Measurements from ENCODE around the gene DSCAM. TPM values are rescaled to one million over a fixed set of nuclear protein-coding genes. Genes with fewer than 3 reads are reported as not detected.
"Not testable (repeated sequence)": the region's sequence is repeated elsewhere in the genome, so short reads cannot be mapped to it uniquely, and the experiment has no call there.

The DSCAM gene
- total RNA-seq, 2 donors from 2014 or later = not detected

GRCh38 chr21:40324389-40324788 is 522.6 kb downstream of the DSCAM start:
- intact Hi-C loops (cut with DNase I) = no loop called here
- no peak for ATAC-seq
- DNase-seq = no peak

- intact Hi-C loops (cut with DNase I); DNase-seq; ATAC-seq: not testable (repeated sequence)
These were observed 526.2 kb downstream of the DSCAM start for GRCh38 chr21:40320718-40321117.

- ATAC-seq (no peak), DNase-seq (no peak)
- intact Hi-C loops (cut with DNase I) = no loop called here
These were observed 528.6 kb downstream of the DSCAM start for GRCh38 chr21:40318371-40318770.

- DNase-seq = no peak
- intact Hi-C loops (cut with DNase I) = no loop called here
- no peak for ATAC-seq
These were observed 530.9 kb downstream of the DSCAM start for GRCh38 chr21:40316104-40316503.

- intact Hi-C loops (cut with DNase I) = no loop called here
- DNase-seq (no peak), ATAC-seq (no peak)
These were observed 531.3 kb downstream of the DSCAM start for GRCh38 chr21:40315626-40316025.

GRCh38 chr21:40313260-40313659 is 533.7 kb downstream of the DSCAM start:
- intact Hi-C loops (cut with DNase I) = no loop called here
- DNase-seq = no peak
- no peak for ATAC-seq

- no peak for ATAC-seq
- DNase-seq = no peak
These were observed 546.7 kb downstream of the DSCAM start for GRCh38 chr21:40300300-40300699.

GRCh38 chr21:40299451-40299850 is 547.5 kb downstream of the DSCAM start:
- ATAC-seq (no peak), DNase-seq (no peak)
- intact Hi-C loops (cut with DNase I) = no loop called here

More at GRCh38 chr21:40300300-40300699, 546.7 kb downstream of the DSCAM start:
- intact Hi-C loops (cut with DNase I) = no loop called here

- DNase-seq = no peak
- intact Hi-C loops (cut with DNase I) = no loop called here
- ATAC-seq = no peak
These were observed 552.6 kb downstream of the DSCAM start for GRCh38 chr21:40294345-40294744.

- DNase-seq (no peak), ATAC-seq (no peak)
- intact Hi-C loops (cut with DNase I) = no loop called here
These were observed 555.4 kb downstream of the DSCAM start for GRCh38 chr21:40291560-40291959.

- DNase-seq = no peak
- no peak for ATAC-seq
- intact Hi-C loops (cut with DNase I) = no loop called here
These were observed 562.5 kb downstream of the DSCAM start for GRCh38 chr21:40284409-40284808.

GRCh38 chr21:40282912-40283886 is 563.8 kb downstream of the DSCAM start:
- no peak for ATAC-seq
- DNase-seq = no peak
- intact Hi-C loops (cut with DNase I) = no loop called here

- ATAC-seq (no peak), DNase-seq (no peak)
- intact Hi-C loops (cut with DNase I) = no loop called here
These were observed 568.6 kb downstream of the DSCAM start for GRCh38 chr21:40278345-40278744.

- no peak for DNase-seq
- ATAC-seq = no peak
- intact Hi-C loops (cut with DNase I) = no loop called here
These were observed 571.0 kb downstream of the DSCAM start for GRCh38 chr21:40276001-40276400.

GRCh38 chr21:40272037-40272436 is 574.9 kb downstream of the DSCAM start:
- intact Hi-C loops (cut with DNase I) = no loop called here
- DNase-seq = no peak
- peak in 1 of 2 donors; percentile 23 for ATAC-seq

GRCh38 chr21:40271164-40271563 is 575.8 kb downstream of the DSCAM start:
- DNase-seq (no peak), ATAC-seq (no peak)
- intact Hi-C loops (cut with DNase I) = no loop called here

GRCh38 chr21:40270047-40270446 is 576.9 kb downstream of the DSCAM start:
- ATAC-seq (no peak), DNase-seq (no peak)
- intact Hi-C loops (cut with DNase I) = no loop called here

- no peak for DNase-seq
- intact Hi-C loops (cut with DNase I) = no loop called here
- no peak for ATAC-seq
These were observed 577.7 kb downstream of the DSCAM start for GRCh38 chr21:40269239-40269638.

GRCh38 chr21:40258456-40258855 is 588.5 kb downstream of the DSCAM start:
- DNase-seq; ATAC-seq; intact Hi-C loops (cut with DNase I): not testable (repeated sequence)

GRCh38 chr21:40257342-40257741 is 589.6 kb downstream of the DSCAM start:
- ATAC-seq (no peak), DNase-seq (no peak)
- intact Hi-C loops (cut with DNase I) = no loop called here

Measured in left cardiac atrium (tissue), 4 donors.